B cell (primary cell): ENCODE measurements around the gene SSR1. TPM values are rescaled to one million over a fixed set of nuclear protein-coding genes. Genes with fewer than 3 reads are reported as not detected.

ENCODE experiments used
- ATAC-seq: fragments of 200-7000 bp; cut with Tn5 transposase; one replicate; pipeline ENCODE4 v1.10.0; 2021; ENCODE audit warnings: low read depth, mild to moderate bottlenecking, moderate number of reproducible peaks, moderate library complexity
- CTCF ChIA-PET: fragments of 350-600 bp; sonication (Branson Sonifier 250); formaldehyde crosslinking; loops from one replicate; lab custom pipeline; 2021; ENCODE audit warnings: antibody characterized with exemption, inconsistent platforms; lab: Charles Lee
- POLR2A ChIA-PET: fragments of 350-600 bp; sonication (Branson Sonifier 250); formaldehyde crosslinking; loops from one replicate; lab custom pipeline; 2021; ENCODE audit warnings: antibody characterized with exemption; lab: Charles Lee
- DNase-seq: peaks from one replicate; pipeline ENCODE4 v3.0.0; 2013
- H2AFZ ChIP-seq: 2 replicates; pipeline ENCODE4 v1.6.1; 2012; ENCODE audit warnings: mild to moderate bottlenecking, low read depth, low read length; ENCODE audit not compliant: insufficient read depth, poor library complexity, severe bottlenecking
- H3K27ac ChIP-seq, 2 donors: 1 replicate in 1 of 2; 2 replicates in 1 of 2; pipeline ENCODE4 v1.5.1; 2012 to 2013; ENCODE audit warnings: low read length in 2 of 2, mild to moderate bottlenecking in 2 of 2, moderate library complexity in 1 of 2
- H3K27me3 ChIP-seq, 4 experiments: fragments of 200-600 bp in 1 of 4; sonication (generic) in 1 of 4; replicated peaks in 1 of 4; 1 replicate in 2 of 4; 2 replicates in 2 of 4; pipeline versions ENCODE4 v1.6.1 to v1.7.0; 2013 to 2016; ENCODE audit warnings: low read length in 3 of 4, mild to moderate bottlenecking in 2 of 4, mixed read lengths in 1 of 4, moderate library complexity in 1 of 4; ENCODE audit not compliant: insufficient read depth in 4 of 4, control insufficient read depth in 3 of 4; ENCODE audit errors: control extremely low read depth in 1 of 4
- H3K36me3 ChIP-seq, 2 experiments: replicated peaks in 1 of 2; 1 replicate in 1 of 2; 2 replicates in 1 of 2; pipeline versions ENCODE4 v1.6.1 to v1.7.1; 2013; ENCODE audit warnings: low read length in 1 of 2; ENCODE audit not compliant: insufficient read depth in 2 of 2, control insufficient read depth in 1 of 2; ENCODE audit errors: control extremely low read depth in 1 of 2, extremely low read depth in 1 of 2
- H3K4me1 ChIP-seq, 2 donors: fragments of 200-600 bp in 1 of 2; sonication (generic) in 1 of 2; 1 replicate in 1 of 2; 2 replicates in 1 of 2; pipeline versions ENCODE4 v1.5.1 to v1.6.1; 2013 to 2017; ENCODE audit warnings: low read length in 2 of 2; ENCODE audit not compliant: control insufficient read depth in 2 of 2, insufficient read depth in 2 of 2
- H3K4me2 ChIP-seq: replicated peaks from 2 replicates; pipeline ENCODE3; 2012; ENCODE audit warnings: mild to moderate bottlenecking, low read depth, low read length; ENCODE audit not compliant: poor library complexity, severe bottlenecking
- H3K4me3 ChIP-seq, 5 experiments: fragments of 200-600 bp in 1 of 5; sonication (generic) in 1 of 5; 1 replicate in 3 of 5; 2 replicates in 2 of 5; pipeline versions ENCODE4 v1.5.1 to v1.7.0; 2011 to 2016; ENCODE audit warnings: low read length in 4 of 5, mild to moderate bottlenecking in 4 of 5, low read depth in 2 of 5, control low read depth in 1 of 5, moderate library complexity in 1 of 5; ENCODE audit not compliant: insufficient read depth in 1 of 5; ENCODE audit errors: control extremely low read depth in 1 of 5, extremely low read depth in 1 of 5
- H3K79me2 ChIP-seq: fragments of 200-600 bp; sonication (generic); one replicate; pipeline ENCODE4 v1.6.0; 2016; ENCODE audit warnings: low read length; ENCODE audit not compliant: control insufficient read depth, insufficient read depth
- H3K9ac ChIP-seq: fragments of 200-600 bp; sonication (generic); 2 replicates; pipeline ENCODE4 v1.6.1; 2017; ENCODE audit warnings: mild to moderate bottlenecking, low read length, moderate library complexity
- H3K9me3 ChIP-seq, 3 donors: one replicate each; pipeline versions ENCODE4 v1.6.1 to v1.7.1; 2013; ENCODE audit warnings: low read length in 2 of 3; ENCODE audit not compliant: control insufficient read depth in 2 of 3, insufficient read depth in 1 of 3; ENCODE audit errors: control extremely low read depth in 1 of 3
- H4K20me1 ChIP-seq: 2 replicates; pipeline ENCODE4 v1.6.0; 2012; ENCODE audit warnings: mild to moderate bottlenecking, low read length; ENCODE audit not compliant: insufficient read depth, control insufficient read depth, poor library complexity, severe bottlenecking
- H3K27ac Mint-ChIP-seq: one replicate; pipeline ENCODE4 v1.8.0; 2021; ENCODE audit warnings: mixed read lengths
- H3K27me3 Mint-ChIP-seq: one replicate; pipeline ENCODE4 v1.8.0; 2021; ENCODE audit warnings: mixed read lengths
- H3K4me1 Mint-ChIP-seq: one replicate; pipeline ENCODE4 v1.8.0; 2021; ENCODE audit warnings: mixed read lengths
- H3K4me3 Mint-ChIP-seq: one replicate; pipeline ENCODE4 v1.8.0; 2021; ENCODE audit warnings: mixed read lengths
- H3K9me3 Mint-ChIP-seq: one replicate; pipeline ENCODE4 v1.8.0; 2022; ENCODE audit warnings: mixed read lengths; ENCODE audit not compliant: insufficient read depth
- CTCF ChIP-seq: fragments of 200-600 bp; IDR thresholded peaks from one replicate; pipeline ENCODE4 v1.8.0; 2022; ENCODE audit warnings: antibody characterized with exemption, mild to moderate bottlenecking
- EZH2 ChIP-seq: IDR thresholded peaks from 2 replicates; pipeline ENCODE4 v1.6.1; 2012; ENCODE audit warnings: borderline replicate concordance, low read depth, mild to moderate bottlenecking, moderate library complexity, low read length; ENCODE audit not compliant: insufficient read depth, poor library complexity, severe bottlenecking
- WGBS: methylation state at CpG from one replicate; pipeline ENCODE4 v1.1.5; 2013; ENCODE audit warnings: missing lambda C conversion rate; ENCODE audit not compliant: insufficient coverage; 5-methylcytosine and 5-hydroxymethylcytosine counted together
- intact Hi-C: fragments of 100-400 bp; cut with micrococcal nuclease; formaldehyde crosslinking; loops from one replicate; pipeline ENCODE4 v1.10.0; 2022
- polyA plus RNA-seq: library from polyadenylated mRNA; depleted of rRNA; stranded (reverse); fragments of >200 nt; gene quantifications from 2 replicates; pipeline ENCODE4 v1.2.3, GENCODE V29; 2012
- total RNA-seq, 2 donors: library from RNA; stranded (reverse); fragments of 120-200 nt in 1 of 2; gene quantifications; 1 replicate in 1 of 2; 2 replicates in 1 of 2; pipeline versions ENCODE4 v1.2.3 to v1.2.4, GENCODE V29; 2013 to 2022

SSR1 gene
- total and polyA plus RNA-seq, 2 donors (not counting 1 experiment from before 2014, with no cell fraction given), result 15.9 to 81.6 TPM

- WGBS, result 73% methylated on average over 4 of the region's 8 CpGs
- peaks cover 2% of the 10 kb centered on the region for H3K79me2 ChIP-seq
- H3K27ac ChIP-seq, result peak overlapping the region in 1 of 2 donors; percentile 49
- H3K9ac ChIP-seq, result no peak overlapping the region
- TF ChIP-seq EZH2 (no peak), CTCF (no peak)
- H3K9me3 ChIP-seq, result no peaks in the 10 kb centered on the region
- H4K20me1 ChIP-seq, result peaks cover 34% of the 10 kb centered on the region
- no peak overlapping the region for H3K4me3 Mint-ChIP-seq
- peak; percentile 9 for DNase-seq
- no peak overlapping the region for H2AFZ ChIP-seq
- intact Hi-C loops, result loop anchor here (10.0 kb wide), 1 partner anchor 162 kb away; no protein-coding TSS in a partner anchor
- H3K27ac Mint-ChIP-seq, result peak overlapping the region; percentile 6
- peaks cover 12 to 30% of the 10 kb centered on the region in 2 donors for H3K4me1 ChIP-seq
- POLR2A ChIA-PET, result interaction anchor here (0.6 to 0.7 kb wide), 4 partner anchors 127 to 601 kb away, joined by 3 to 10 read pairs (median 6); no protein-coding TSS in a partner anchor
- no peak overlapping the region for H3K4me3 ChIP-seq
- H3K36me3 ChIP-seq, result peaks cover 1 to 44% of the 10 kb centered on the region in 2 experiments
- no peaks in the 10 kb centered on the region for H3K27me3 Mint-ChIP-seq
- CTCF ChIA-PET, result interaction anchor here (0.6 to 3.6 kb wide), 7 partner anchors 19 to 1423 kb away, joined by 3 to 34 read pairs (median 3); no protein-coding TSS in a partner anchor
- no peaks in the 10 kb centered on the region for H3K27me3 ChIP-seq
- H3K4me1 Mint-ChIP-seq, result peaks cover 42% of the 10 kb centered on the region
- peak overlapping the region; percentile 6 for H3K4me2 ChIP-seq
- no peaks in the 10 kb centered on the region for H3K9me3 Mint-ChIP-seq
- no peak for ATAC-seq
Measured at GRCh38 chr6:7236306-7237209, 76.4 kb downstream of the SSR1 start.
